Left ventricle myocardium inferior (tissue), 1 donor: Measurements from ENCODE around the gene PPM1H. TPM values are rescaled to one million over a fixed set of nuclear protein-coding genes. Genes with fewer than 3 reads are reported as not detected.
A peak's percentile ranks its signal among the peaks of the same experiment; 100 is the strongest.

Source experiments
- DNase-seq: peaks from one replicate; pipeline ENCODE4 v3.0.0-alpha.2; 2020
- H3K27ac ChIP-seq: fragments of 200-600 bp; replicated peaks from 2 replicates; pipeline ENCODE4 v1.8.0; 2021
- H3K27me3 ChIP-seq: fragments of 200-600 bp; 2 replicates; pipeline ENCODE4 v1.8.0; 2021; ENCODE audit warnings: low read depth
- H3K36me3 ChIP-seq: fragments of 200-600 bp; 2 replicates; pipeline ENCODE4 v1.8.0; 2021
- H3K4me1 ChIP-seq: fragments of 200-600 bp; 2 replicates; pipeline ENCODE4 v1.8.0; 2021
- H3K4me3 ChIP-seq: fragments of 200-600 bp; 2 replicates; pipeline ENCODE4 v1.8.0; 2021; ENCODE audit warnings: mild to moderate bottlenecking, moderate library complexity
- H3K9me3 ChIP-seq: fragments of 200-600 bp; replicated peaks from 2 replicates; pipeline ENCODE4 v1.8.0; 2021
- intact Hi-C: fragments of 100-400 bp; cut with micrococcal nuclease; formaldehyde crosslinking; loops from one replicate; pipeline ENCODE4 v1.11.0; 2022
- total RNA-seq: library from RNA; stranded (reverse); fragmentation: NEBNext Ultra II Directional; extraction: Animal tissue kit (Norgen Biotek cat#: 25700); gene quantifications from one replicate; pipeline ENCODE4 v1.2.1, GENCODE V29; 2021
- TF ChIP-seq, protein P1 (sequence below): fragments of 200-600 bp; IDR thresholded peaks from 2 replicates; pipeline ENCODE4 v1.8.0; 2021; ENCODE audit warnings: antibody characterized with exemption, mild to moderate bottlenecking, borderline replicate concordance
- donor health status: DM: no; HTN: yes; CAD: no; lungs with severe emphysema.

Gene PPM1H
- total RNA-seq, 1 donor from 2014 or later = 6.0 TPM

- H3K36me3 ChIP-seq = no peaks in the 10 kb centered on the region
- intact Hi-C loops = no loop called here
- no peak for DNase-seq
- TF ChIP-seq, protein P1, sequence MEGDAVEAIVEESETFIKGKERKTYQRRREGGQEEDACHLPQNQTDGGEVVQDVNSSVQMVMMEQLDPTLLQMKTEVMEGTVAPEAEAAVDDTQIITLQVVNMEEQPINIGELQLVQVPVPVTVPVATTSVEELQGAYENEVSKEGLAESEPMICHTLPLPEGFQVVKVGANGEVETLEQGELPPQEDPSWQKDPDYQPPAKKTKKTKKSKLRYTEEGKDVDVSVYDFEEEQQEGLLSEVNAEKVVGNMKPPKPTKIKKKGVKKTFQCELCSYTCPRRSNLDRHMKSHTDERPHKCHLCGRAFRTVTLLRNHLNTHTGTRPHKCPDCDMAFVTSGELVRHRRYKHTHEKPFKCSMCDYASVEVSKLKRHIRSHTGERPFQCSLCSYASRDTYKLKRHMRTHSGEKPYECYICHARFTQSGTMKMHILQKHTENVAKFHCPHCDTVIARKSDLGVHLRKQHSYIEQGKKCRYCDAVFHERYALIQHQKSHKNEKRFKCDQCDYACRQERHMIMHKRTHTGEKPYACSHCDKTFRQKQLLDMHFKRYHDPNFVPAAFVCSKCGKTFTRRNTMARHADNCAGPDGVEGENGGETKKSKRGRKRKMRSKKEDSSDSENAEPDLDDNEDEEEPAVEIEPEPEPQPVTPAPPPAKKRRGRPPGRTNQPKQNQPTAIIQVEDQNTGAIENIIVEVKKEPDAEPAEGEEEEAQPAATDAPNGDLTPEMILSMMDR = no peak
- H3K9me3 ChIP-seq = no peaks in the 10 kb centered on the region
- peaks cover 16% of the 10 kb centered on the region for H3K4me1 ChIP-seq
- no peak overlapping the region for H3K4me3 ChIP-seq
- H3K27me3 ChIP-seq = no peaks in the 10 kb centered on the region
- H3K27ac ChIP-seq = no peak overlapping the region
Measured at GRCh38 chr12:62832558-62832957, 102.4 kb downstream of the PPM1H start.

GRCh38 chr12:62832027-62832426 is 102.9 kb downstream of the PPM1H start:
- intact Hi-C loops = no loop called here
- no peak for DNase-seq
- Histone ChIP-seq H3K9me3 (no peaks in the 10 kb centered on the region), H3K4me1 (peaks cover 16% of the 10 kb centered on the region), H3K4me3 (no peak overlapping the region), H3K27ac (no peak overlapping the region), H3K36me3 (no peaks in the 10 kb centered on the region), H3K27me3 (no peaks in the 10 kb centered on the region)
- TF ChIP-seq, protein P1 = no peak

DNA sequence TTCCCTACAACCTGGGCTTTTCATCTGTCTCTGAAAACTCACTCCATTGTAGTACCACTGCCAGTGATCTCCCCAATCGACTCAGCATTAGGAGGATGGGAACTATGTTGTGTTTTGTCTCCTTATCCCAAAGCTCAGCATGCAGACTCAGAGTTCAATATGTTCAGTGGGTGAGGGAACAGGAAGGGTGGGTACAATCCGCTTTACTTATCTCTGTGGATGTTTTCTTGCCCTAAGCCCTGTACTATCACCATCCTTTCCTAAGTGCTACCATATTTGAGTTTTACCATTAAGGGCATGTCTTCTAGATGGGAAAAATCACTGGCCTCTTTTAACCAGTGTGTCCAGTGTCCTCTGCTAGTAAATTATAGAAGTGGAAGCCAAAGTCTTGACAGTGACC is 107.1 kb downstream of the PPM1H start:
- Histone ChIP-seq H3K36me3 (no peaks in the 10 kb centered on the region), H3K27ac (no peak overlapping the region), H3K4me1 (no peaks in the 10 kb centered on the region), H3K27me3 (no peaks in the 10 kb centered on the region), H3K9me3 (no peaks in the 10 kb centered on the region), H3K4me3 (no peak overlapping the region)
- no peak for DNase-seq
- TF ChIP-seq, protein P1 = no peak
- intact Hi-C loops = no loop called here

GRCh38 chr12:62827042-62827441 is 107.9 kb downstream of the PPM1H start:
- no peaks in the 10 kb centered on the region for H3K27me3 ChIP-seq
- DNase-seq = no peak
- TF ChIP-seq, protein P1 = no peak
- H3K4me1 ChIP-seq = no peaks in the 10 kb centered on the region
- intact Hi-C loops = no loop called here
- no peaks in the 10 kb centered on the region for H3K9me3 ChIP-seq
- H3K4me3 ChIP-seq = no peak overlapping the region
- no peaks in the 10 kb centered on the region for H3K36me3 ChIP-seq
- H3K27ac ChIP-seq = no peak overlapping the region

- peak overlapping the region; percentile 54 for H3K4me3 ChIP-seq
Measured at GRCh38 chr12:62817556-62818271, 117.2 kb downstream of the PPM1H start.

More at GRCh38 chr12:62817556-62818271, 117.2 kb downstream of the PPM1H start:
- Histone ChIP-seq H3K36me3 (no peaks in the 10 kb centered on the region), H3K9me3 (no peaks in the 10 kb centered on the region), H3K4me1 (peaks cover 27% of the 10 kb centered on the region), H3K27me3 (no peaks in the 10 kb centered on the region), H3K27ac (peak overlapping the region; percentile 88)
- TF ChIP-seq, protein P1 = peak; percentile 28
- no peak for DNase-seq
- intact Hi-C loops = loop anchor here (10.0 kb wide), 1 partner anchor 247 kb away; no protein-coding TSS in a partner anchor
